Measurements from ENCODE around the gene CFAP46.
"Not testable (repeated sequence)": the region's sequence is repeated elsewhere in the genome, so short reads cannot be mapped to it uniquely, and the experiment has no call there.

The CFAP46 gene

DNA sequence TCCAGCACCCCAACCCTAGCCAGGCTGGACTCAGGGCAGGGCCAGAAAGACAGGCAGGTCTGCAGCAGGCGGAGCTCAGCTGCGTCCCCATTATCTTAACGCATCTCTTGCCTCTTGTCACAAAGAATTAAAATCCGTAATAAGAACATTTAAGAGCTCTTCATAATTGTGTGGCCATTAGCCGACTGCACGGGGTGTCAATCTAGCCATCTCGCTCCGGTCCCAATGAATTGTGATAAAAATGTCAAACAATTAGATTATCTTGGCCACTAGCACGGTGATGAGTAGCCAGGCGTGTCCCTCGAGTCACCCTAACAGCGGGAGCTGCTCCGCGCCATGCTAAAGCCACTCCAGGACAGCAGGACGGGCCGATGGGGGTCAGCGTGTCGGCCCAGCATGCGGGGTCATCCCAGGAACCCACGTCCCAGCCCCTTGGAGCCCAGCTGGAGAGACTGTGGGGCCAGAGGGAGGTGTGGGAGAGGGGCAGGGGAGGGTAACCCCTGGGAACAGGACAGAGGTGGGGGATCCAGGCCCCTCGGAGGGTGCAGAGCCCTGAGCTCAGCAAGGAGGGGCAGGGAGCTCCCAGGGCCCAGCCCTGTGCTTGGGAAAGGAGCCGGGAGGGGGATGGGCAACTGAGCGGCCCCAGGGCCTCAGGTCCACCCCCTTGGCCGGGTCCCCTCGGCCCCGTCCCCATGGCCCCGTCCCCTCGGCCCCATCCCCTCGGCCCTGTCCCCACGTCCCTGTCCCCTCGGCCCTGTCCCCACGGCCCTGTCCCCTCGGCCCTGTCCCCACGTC lies 138.8 kb downstream of the CFAP46 start:
- no peak for DNase-seq

DNA sequence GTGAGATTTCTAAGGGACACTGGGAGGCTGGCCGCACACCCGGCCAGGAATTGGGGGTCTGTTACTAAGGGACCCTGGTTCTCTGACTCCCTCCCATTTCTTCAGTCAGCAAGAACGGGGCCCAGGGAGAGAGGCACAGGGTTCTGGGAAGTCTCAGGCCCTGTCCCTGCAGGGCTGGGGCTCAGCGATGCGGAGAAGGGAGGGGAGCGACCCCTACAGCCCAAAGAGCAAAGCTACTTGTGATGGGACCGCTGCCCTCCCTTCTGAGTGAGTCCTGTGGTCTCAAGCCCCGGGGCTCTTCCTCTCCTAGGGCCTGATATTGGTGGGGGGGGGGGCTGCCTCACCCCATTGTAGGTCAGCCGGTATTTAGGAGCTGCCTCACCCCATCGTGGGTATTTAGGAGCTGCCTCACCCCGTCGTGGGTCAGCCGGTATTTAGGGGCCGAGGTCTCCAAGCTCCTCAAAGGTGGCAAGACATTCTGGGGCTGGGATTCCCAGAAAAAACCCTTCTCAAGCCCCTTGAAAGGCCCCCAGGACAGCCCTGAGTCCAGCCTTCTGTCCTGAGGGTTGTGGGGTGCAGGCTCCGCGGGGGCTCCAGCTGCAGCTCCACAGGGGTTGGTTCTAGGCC lies 139.6 kb downstream of the CFAP46 start:
- DNase-seq: no peak

DNA sequence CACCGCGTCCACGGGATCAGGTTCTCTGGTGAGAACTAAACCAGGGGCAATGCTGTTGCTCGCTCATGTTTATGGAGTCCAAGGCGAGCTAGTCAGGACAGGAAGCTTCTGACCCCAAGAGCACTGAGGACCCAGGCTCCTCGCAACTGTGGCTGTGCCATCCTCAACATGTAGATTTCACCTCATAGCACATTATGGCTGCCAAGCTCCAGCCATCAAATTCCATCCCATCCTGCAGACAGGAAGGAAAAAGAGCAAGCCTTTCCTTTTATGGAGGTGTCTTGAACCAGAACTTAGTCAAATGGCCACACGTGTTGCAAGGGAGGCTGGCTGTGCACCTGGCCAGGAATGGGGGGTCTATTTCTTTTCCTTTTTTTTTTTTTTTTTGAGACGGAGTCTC lies 140.3 kb downstream of the CFAP46 start:
- no peak for DNase-seq

DNA sequence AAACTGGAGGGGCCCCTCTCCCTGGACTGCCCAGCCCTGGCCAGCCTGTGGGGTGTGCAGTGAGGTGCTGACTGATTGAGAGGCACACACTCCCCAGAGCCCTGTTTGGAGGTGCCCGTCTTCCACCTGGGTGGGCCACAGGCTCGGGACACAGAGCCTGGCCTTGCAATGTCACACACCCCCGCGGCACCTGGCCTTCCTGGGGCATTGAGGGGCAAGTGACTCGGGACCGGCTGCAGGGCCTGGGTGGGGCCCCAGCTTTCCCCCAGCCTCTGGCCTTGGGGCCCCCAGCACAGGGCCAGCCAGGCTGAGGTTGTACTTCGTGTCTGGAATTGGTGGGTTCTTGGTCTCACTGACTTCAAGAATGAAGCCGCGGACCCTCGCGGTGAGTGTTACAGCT lies 142.5 kb downstream of the CFAP46 start:
- DNase-seq: no peak

DNA sequence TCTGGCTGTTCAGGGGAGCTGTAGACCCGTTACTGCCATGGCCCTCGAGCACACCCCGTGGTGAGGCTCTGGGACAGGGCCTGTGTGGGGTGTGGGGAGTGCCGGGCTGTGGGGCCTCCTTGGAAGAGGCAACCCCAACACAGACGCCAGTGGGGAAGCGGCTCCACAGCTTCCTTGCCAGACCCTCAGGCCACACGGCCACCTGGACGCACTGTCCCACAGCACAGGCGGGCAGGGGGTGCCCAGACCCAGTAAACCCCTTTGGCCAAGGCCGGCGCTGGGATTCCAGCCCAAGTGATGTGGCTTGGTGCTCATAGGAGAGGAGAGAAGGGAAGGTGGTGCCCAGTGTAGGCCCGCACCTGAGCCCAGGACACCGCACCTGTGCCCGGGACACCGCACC lies 143.5 kb downstream of the CFAP46 start:
- no peak for DNase-seq

DNA sequence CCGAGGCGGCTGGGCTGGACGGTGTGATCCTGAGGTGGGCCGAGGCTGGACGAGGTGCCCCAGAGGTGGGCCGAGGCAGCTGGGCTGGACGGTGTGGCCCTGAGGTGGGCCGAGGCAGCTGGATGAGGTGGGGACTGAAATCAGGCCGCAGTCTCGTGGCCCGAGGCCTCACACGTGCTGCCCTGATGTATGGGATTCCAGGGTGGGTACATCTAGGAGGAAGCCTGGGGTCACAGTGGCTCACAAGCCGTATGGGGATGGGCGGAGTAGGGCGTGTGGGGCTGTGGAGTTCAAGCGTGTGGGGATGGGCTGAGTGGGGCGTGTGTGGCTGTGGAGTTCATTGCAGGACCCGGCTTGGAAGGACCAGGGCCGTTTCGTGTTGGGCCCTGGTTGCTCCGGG lies 144.0 kb downstream of the CFAP46 start:
- no peak for DNase-seq

DNA sequence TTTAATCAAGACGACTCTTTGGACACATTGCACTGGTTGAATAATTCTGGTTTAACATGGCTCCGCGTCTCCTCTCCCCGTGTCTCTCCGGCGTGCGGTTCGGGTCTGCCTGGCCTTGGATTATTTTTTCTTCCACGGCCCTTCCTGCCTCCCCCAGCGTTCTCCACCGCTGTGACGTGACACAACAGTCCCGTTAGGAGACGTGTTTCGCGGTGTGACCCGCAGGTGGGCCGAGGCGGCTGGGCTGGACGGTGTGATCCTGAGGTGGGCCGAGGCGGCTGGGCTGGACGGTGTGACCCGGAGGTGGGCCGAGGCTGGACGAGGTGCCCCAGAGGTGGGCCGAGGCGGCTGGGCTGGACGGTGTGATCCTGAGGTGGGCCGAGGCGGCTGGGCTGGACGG lies 144.4 kb downstream of the CFAP46 start:
- not testable (repeated sequence) for DNase-seq

DNA sequence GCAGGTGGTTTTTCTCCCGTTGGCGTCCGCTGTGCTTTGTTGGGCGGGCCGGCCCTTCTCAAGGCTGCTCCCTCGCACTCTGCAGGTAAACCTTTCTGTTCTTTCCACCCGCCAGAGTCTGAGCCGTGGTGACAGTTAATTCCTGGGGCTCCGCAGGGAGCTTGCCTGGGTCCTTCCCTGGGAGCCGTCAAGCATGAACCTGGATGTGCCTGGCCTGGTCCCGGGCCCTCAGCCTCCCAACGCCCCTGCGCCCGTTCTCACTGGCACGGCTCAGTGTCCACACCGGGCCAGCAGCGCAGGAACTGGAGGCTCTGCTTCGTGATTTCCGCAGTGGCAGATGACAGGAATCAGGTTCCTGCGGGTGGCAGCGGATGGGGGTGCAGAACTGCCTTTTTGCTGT lies 145.5 kb downstream of the CFAP46 start:
- no peak for DNase-seq

DNA sequence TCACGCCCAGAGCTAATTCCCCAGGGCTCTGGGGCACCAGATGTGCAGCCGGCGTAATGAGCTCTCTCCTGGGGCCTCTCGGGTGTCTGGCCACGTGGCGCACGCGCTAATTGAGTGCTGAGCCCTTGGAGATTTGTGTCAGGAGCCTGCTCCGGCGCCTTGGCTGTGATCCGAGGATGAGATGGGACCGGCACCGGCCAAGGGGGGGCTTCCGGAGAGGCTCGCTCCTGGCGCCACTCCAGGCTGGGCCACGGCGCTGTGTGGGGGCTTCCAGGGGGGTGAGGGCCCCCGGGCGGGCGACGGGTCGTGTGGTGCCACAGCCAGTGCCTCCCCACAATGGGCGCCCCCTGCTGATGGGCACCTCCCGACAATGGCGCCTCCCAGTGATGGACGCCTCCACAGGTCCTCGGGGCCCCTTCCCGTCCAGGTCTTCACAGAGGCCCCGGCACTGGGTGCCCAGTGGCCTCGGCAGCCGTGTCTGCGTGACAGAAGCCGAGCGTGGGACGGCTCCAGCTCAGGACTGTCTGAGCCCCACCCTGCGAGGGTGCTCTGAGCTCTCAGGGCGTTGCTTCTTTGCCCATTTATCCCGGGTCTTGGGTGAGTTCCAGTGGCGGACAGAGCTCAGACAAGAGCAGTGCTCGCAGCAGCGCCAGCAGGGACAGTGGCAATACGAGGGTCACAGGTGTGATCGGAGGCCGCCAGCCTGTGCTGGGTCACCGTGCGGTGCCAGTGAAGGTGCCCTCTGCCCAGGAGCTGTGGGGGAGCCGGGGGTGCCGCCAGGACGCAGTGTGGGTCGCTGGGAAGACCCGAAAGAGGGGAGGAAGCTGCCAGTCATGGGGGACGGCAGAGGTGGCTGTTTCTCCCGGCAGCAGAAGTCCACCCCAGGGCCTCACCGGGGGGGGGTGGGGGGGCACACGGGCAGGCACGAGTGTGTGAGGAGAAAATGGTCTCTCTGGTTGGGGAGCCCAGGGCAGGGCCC lies 148.2 kb downstream of the CFAP46 start:
- no peak for DNase-seq

DNA sequence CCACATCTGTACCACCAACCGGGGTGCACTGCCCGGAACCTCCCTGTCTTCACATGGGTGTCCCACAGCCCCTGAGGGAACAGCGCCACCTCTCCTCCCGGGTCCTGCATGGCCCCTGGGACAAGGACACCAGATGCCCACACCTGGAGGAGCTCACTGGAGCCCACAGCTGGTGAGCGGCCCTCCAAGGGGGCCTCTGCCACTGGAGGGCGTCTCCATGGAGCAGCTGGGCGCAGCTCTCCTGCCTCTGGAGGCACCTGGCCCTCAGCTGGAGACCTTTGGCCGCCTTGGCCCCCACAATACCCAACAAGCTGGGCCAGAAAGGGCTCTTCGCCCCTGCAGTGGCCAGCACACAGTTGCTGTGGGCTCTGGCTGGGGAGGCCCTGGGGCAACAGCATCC lies 149.2 kb downstream of the CFAP46 start:
- no peak for DNase-seq

DNA sequence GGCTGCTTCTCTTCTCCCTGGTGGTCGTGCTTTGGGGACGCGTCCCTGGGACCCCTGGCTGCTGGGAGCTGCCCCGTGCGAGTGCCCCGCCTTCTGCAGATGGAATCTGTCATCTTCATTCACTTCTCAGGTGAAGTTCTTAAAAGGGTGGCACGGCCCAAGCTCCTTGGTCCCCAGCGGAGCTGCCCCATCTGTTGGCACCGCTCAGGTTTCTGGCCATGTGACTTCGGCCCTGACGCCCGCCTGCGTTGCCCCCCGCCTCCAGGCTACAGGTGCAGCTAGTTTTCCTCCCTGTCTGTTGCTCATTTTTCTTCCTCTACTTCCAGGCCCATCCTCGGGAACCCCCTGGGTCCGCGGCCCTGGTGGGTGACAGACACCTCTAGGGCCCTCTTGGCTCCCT lies 149.6 kb downstream of the CFAP46 start:
- DNase-seq: no peak

DNA sequence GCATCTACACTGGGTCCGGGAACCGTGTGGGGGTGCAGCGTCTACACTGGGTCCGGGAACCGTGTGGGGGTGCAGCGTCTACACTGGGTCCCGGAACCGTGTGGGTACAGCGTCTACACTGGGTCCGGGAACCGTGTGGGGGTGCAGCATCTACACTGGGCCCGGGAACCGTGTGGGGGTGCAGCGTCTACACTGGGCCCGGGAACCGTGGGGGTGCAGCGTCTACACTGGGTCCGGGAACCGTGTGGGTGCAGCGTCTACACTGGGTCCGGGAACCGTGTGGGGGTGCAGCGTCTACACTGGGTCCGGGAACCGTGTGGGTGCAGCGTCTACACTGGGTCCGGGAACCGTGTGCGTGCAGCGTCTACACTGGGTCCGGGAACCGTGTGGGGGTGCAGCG lies 150.3 kb downstream of the CFAP46 start:
- not testable (repeated sequence) for DNase-seq

DNA sequence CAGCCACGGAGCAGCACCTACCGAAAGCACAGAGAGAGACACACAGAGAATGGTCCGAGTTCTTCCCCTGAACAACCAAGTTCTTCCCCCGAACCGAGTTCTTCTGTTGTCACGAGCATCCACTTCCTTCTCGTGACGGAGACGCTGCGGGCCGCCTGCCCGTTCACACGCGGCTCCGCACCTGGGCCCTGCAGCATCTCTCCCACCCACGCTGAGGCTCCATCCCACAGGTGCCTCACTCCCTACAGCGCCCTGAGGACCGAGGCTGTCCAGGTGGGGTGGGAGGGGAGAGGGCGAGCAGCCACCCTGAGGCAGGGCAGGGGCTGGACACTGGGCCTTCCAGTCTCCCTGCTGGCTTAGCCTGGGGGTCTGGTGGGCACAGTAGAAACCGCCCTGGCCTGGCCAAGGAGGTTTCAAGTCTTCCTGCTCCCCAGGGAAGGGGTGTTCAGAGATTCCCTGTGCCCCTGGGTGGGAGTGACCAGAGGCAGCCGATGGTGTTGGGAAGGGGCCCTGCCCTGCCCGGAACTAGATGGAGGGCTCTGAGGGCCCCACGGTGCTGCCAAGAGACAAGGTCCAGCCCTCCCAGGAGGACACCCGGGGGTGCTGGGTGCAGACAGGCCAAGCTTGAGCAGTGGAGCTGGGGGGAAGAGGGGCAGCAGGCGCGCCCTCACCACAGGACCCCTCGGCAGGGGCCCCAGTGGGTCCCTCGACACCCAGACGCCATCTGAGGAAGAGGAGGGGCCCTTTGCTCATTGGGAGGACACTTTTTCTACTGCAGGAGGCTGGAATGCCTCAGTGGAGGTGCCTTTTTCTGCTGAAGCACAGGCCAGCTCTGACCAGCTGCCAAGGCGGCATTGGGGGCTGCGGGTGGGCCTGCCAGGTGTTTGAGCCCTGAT lies 151.2 kb downstream of the CFAP46 start:
- no peak for DNase-seq

DNA sequence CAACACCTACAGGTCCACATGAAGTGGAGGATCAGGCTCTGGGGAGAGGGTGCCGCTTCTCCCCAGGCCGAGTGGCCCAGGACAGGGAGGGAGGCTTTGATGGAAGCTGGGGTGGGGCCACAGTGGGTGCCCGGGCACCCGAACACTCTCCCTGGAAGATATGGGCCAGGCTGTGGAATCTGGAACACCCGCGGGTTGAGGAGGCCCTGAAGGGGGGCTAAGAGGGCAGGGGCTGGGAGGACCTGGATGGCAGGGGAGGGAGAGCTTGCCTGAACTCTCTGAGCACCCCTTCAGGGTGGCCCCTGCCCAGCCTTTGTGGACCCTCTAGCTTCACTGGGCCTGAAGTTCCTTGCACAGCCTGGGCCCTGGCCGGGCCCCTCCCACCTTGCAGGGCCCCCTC lies 151.9 kb downstream of the CFAP46 start:
- DNase-seq: no peak

DNA sequence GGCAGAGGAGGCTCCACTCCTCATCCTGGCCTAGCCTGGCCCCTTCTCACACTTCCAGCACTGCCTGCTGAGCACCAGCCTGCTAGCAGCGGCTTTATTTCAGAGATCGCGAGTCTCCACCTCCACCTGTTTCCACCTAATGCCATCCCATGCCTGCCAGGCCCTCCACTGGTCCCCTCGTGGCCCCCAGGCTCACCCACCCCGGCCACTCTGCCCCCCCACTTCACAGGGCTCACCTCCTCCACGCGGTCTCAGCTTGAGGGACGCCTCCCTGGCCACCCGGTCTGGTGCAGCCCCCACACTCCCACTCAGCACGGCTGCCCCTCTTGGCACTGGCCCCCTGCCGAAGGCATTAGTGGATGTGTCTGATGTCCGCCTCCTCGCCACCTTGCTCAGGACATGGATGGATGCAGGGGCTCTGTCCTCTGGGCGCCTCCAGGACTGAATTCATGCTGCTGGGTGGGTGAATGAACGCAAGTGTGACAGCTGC lies 152.7 kb downstream of the CFAP46 start:
- DNase-seq: no peak

DNA sequence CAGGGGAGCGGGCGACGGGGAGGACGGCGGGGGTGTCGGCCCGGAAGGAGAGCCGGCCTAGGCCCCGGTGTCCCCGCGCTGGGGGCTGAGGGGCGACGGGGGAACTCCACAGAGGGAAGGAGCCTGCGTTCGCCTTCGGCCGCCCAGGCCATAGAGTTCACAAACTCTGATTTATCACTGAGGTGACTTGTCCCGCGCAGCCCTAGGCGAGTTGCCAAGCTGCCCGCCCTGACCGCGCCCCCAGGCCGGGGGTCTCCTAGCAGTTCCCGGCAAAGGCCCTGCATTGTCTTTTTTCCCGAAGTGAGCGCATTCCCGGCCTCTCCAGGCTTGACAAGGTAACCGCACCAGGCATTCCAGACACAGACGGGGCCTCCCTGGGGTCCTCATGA lies 153.5 kb downstream of the CFAP46 start:
- no peak for DNase-seq

DNA sequence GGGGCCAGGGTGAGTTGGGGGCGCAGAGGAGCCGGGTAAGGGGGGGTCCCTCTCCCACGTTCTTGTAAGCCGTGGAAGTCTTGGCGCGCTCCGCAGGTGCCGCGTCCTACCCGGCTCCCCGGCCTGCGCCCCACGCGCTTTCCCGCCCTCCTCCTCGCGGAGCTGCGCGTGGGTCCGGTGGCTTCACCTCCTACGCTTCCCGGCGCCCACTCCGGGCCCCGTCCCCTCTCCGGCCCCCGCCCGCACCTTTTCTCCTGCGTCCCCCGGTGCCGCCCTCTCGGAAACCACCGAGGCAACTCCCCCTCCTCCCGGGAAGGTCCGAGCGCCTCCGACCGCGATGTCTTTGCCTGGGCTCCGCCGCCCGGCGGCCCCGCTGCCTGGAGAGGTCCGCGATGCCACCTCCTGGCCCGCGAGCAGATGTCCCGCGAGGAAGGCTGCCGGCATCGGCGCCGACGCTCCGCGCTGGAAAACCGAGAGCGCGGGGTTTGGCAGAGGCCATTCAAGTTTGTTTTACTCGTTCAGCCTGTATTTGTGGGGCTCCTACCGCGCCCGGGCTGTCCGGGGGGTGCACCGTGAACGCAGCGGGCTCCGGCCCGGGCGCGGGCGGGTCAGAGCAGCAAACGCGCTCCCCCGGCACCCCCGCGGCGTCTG lies 154.1 kb downstream of the CFAP46 start:
- DNase-seq: no peak

DNA sequence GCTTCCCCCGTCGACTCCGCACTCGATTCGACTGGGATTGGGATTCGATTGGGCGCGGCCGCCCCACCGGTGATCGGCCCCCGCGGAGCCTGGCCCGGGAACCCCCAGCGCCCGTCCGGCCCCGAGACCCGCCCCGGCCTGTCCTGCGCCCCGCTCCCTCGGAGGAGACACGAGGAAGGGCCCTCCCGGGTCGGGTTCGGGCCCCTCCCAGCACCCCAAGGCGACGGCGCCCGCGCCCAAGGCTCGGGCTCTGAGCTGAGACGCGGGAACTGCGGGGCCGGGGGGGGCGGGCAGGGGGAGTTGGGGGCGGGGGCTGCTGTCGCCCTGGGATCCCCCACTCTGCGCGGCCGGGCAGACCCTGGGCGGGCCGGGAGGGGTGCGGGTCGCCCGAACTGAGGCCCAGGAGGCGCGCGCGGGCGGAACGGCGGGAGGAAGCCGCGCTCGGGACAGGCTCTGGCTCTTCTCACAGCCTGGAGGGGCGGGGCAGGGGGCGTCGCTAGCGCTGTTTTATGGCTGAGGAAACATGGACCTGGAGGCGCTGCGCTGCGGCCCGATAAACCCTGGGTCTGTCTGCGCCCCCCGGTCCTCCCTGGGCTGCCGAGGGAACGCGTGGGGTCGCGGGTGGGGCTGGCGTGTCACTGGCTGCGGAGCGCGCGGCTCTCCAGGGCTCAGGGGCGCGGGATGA lies 154.7 kb downstream of the CFAP46 start:
- DNase-seq: no peak

DNA sequence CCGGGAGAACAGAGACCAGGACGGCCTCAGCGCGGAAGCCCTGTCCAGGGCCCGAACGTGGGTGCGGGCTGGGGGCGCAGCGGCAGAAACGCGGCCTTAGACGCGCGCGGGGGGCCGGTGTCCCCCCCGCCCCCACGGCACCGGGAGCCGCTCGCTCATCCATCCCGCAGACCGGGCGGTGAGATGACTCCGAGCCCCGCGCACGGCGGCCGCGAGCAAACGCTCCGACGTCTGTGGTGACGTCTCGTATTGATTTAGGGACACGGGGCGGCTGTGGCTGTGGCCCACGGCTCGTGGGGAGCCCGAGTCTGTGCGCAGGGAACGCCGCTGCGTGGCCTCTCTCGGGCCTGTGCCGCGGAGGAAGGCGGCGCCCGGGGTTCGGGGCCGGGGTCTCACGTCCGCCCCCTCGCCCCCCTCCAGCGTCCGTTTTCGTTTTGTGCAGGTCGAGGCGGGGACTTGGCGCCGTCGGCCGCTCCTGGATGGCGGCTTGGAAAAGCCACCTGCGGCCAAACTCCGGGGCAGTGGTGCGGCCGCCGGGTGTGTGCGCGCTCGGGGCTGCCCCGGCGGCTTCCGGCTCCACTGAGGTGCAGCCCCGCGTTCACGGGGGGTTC lies 155.4 kb downstream of the CFAP46 start:
- no peak for DNase-seq

DNA sequence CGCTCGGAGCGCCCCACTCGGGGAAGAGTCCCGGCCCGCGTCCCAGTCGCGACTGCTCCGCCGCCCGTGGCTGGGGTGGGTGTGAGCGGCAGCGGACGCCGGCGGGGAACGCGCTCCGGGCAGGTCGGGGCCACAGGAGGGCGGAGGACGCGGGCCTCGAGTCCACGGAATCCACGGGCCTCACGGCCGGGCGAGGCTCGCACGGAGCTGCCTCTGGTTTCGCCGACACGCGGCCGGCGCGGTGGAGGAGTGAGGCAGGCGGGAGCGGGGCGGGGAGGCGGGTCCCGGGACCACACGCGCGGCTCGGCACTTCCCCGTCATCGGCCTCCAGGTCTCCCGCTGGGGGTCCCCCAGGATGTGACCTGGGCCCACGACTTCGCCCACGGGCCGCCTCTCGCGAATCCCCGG lies 155.9 kb downstream of the CFAP46 start:
- DNase-seq: no peak
